HG03064 (cell line): Measurements from ENCODE around the gene MLYCD.

ENCODE experiments used
- ATAC-seq: cut with Tn5 transposase; IDR thresholded peaks from one replicate; pipeline ENCODE4 v1.9.1; 2021; ENCODE audit warnings: low read depth; ENCODE audit not compliant: unreplicated experiment

The MLYCD gene

DNA sequence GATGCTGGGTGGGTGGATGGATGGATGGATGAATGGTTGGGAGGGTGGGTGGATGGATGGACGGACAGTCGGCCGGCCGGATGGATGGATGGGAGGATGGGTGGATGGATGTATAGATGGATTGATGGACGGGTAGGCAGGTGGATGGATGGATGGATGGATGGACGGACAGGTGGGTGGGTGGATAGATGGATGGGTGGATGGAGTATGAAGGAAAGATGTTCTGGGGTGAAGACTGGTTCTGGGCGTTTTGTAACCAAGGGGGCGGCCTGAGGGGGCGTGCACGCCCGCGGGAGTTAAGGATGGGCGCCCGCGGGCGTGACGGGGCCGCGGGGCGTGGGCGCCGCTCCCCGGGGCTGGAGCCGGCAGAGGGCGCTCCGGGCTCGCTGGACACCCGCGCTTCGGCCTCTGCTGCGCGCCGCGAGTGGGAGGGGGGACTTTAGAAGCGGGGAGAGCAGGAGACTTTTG, 69.0 kb downstream of the MLYCD start, which contains the start of gene NECAB2:
Gene NECAB2, plus strand, starts transcription at position 407 of the 468 bp plus-strand sequence. CDS start 405 bp downstream, outside the sequence.
- no peak for ATAC-seq

DNA sequence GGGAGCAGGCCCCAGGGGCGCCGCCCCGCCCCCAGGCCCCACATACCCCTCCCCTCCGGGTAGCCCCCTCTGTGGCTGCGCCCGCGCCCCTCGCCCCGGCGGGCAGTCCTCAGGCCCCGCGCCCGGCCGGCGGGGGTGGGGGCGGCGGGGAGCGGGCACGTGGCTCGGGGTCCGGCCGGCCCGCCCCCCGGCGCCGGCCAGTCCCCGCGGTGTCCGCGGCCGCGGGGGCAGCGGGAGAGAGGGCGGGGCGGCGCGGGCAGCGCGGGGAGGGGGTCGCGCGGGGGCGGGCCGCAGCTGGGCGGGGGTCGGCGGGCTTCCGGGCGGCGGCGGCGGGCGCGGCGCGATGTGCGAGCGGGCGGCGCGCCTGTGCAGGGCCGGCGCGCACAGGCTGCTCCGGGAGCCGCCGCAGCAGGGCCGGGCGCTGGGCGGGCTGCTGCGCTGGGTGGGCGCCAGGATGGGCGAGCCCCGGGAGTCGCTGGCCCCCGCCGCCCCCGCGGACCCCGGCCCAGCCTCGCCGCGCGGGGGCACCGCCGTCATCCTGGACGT, 69.5 kb downstream of the MLYCD start:
- ATAC-seq = no peak

DNA sequence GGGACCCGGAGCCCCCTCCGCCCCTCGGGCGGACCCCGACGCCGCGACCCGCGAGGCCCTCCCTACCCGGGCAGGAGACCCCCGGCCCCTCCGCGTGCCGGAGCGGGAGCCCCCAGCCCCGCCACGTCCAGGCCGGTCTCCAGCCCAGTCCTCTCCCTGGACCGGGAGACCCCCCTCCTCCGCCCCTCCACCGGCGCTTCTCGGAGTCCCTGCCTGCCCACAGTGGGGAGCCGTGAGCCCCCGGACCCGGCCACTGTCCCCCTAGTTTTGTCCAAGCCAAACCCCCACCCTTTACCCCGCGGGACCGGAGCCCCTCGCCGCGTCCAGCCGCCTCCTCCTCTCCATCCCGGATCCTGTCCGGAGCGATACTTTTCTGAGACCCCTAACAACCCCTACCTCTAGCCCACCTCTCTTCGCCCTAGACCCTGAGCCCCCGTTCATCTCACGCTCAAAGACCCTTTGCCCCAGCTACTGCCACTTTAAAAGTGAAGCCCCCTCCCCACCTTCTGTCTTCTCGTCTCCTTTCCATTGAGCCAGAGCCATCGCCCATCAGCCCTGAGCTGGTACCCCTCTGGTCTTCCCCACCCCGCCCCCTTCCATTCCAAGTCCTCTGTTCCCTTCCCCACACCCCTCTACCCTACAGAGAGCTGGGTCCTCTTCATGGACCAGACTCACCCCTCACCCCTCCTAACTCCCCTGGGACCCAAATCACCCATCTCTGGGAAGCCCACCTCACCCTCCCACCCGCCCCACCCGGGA, 70.2 kb downstream of the MLYCD start:
- no peak for ATAC-seq

GRCh38 chr16:83969771-83970429, 71.0 kb downstream of the MLYCD start:
- ATAC-seq = no peak

DNA sequence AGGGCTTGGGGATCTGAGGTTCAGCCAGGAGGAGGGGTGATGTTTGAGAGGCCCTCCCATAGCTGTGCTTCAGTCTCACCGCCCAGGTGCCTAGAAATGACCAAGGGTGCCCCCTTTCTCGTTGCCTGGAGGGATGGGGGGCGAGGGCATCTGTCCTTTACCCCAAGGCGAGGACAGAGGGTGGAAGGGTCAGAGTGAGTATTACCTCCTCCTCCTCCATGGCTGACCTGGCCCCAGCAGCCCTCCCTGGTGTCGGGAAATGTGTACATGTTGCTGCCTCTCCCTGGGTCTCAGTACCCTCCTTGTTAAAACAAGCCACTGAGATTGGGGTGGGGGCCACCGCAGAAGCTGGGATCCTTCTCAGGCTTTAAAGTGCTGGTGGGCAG, 71.5 kb downstream of the MLYCD start:
- no peak for ATAC-seq

GRCh38 chr16:83971165-83972130, 72.5 kb downstream of the MLYCD start:
- ATAC-seq = no peak

DNA sequence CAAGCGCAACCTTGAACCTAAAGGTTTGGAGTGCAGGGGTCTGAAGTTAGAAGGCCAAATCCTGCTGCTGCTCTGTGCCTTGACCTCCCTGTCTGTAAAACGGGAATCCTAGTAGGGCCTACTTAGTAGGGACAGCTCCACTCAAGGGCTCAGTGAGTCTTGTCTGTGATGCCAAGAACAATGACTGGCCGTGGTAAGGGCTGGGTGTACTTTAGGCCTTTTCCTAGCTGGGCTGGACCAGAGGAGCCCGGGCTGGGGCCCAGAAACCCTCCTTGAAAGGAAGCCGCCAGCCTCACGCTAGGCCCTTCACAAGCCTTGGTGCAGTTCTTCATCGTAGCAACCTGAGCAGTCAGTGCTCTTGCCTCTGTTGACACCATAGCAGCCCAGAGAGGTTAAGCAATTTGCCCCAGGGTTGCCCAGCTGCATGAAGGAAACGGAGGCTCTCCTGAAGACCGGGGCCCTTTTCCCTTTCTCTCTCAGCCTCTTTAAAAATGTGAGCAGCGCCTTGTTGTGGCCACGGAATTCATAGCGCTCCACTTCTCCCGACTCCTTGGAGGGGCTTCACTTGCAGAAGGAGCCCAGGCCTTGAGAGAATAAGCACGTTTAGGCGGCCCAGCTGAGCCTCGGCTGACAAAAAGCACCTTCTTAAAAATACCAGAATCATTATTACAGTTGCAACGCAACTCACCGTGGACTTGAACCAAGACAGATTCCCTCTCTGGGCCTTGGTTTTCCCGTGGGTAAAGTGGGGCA, 73.5 kb downstream of the MLYCD start:
- ATAC-seq = no peak

DNA sequence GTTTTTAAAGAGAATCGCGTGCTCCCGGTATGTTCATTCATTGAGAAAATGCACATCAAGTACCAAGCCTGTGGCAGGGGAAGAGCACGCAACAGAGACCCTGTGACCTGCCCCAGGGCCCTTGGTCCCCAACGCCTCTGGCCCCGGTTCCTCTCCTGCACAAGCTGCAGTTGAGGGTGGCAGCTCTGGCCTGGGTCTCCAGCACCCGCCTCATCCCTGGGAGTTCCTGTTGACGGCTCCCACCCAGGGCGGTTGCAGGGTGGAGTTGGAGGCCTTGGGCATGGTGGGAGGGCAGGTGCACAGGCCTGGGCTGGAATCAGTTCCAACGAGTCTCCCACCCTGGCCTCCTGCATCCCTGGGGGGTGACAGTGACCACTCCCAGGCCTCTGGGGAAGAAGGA, 74.2 kb downstream of the MLYCD start:
- ATAC-seq = no peak

DNA sequence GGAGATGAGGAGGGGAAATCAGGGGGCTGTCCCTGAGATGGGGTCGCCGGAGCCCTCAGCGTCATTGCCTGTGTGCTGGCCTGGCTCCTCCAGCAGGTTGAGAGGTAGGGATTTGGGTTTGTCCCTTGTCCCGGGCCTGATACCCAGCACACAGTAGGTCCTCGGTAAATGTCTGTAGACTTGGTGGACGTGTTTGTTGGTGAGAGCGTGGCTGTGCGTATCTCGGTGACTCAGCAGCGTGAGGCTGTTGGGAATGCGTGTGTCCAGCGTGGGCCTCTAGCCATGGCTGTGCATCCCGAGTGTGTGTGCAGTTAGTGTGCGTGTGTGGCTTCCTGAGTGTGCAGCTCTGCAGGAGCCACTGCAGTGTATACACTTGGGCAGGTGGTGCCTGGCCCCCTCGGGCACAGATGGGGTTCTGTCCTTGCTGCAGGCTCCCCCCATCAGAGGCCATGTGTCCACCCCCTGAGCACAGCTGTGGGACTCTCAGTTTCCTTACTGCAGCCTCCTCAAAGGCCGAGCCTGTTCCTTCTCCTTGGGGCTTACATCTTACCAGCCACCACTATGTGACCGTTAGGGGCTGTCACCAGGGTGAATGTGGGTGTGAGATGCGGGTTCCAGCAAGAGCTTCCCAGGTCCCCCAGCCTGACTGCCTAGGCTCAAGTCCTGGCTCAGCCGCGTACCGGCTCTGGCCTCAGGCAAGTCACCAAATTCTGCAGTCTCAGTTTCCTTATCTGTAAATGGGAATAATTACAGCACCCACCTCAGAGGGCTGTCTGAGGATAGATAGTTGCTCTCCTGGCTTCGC, 74.9 kb downstream of the MLYCD start:
- no peak for ATAC-seq

DNA sequence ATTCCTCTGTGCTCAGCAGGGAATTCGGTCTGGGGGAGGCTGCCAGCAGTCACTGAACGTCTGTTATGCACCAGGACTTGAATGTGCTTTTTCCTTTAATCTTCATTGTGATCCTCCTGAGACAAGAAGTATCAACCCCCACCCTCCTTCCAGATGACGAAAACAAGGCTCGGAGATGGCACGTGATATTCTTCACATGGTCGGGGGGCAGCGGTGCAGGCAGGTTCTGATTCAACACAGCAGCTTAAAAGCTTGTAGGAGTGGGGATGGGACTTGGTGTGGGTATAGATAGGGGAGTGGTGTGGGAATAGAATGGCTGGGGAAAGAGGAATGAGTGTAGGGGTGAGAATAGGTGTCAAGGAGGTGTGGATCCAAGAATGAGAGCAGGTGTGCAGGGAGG, 75.6 kb downstream of the MLYCD start:
- ATAC-seq = no peak

DNA sequence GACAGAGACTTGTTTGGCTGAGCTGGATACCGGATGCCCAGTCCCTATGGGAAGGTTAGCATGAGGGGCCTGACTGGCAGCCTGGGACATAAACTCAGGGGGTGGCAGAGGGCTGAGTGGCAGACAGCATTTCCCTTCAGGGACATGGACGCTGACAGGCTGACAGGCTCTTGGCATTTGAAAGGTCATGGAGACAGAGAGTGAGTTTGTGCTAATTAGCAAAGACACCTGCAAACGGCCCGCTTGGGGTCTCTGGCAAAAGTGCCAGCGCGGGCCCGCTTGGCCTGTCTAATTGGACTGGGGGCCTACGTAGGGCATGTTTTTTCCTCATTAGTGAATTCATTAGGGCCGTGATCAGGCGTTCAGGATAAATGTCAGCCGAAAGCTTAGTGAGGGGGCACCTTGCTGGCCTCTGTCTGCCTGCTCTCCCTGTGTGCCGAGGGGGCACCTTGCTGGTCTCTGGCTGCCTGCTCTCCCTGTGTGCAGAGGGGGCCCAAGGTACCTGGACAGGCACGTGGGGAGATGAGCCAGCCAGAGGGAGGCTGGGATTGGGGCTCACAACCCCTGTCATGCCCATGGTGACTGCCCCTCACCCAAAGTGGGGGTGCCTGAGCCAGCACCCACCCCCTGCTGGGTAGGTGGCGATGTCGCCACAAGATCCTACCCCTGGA, 76.8 kb downstream of the MLYCD start:
- no peak for ATAC-seq
